ENCODE data around the gene FBXL17.
"Not testable (repeated sequence)": the region's sequence is repeated elsewhere in the genome, so short reads cannot be mapped to it uniquely, and the experiment has no call there.

The FBXL17 gene

GRCh38 chr5:108381954-108382783 is at the start of gene FBXL17:
Gene FBXL17 (minus strand): TSS chr5:108382098.
- DNase-seq (ENCODE audit: low spot score in 2 of 2): peak; percentile 90 to 92
- no peaks in the 10 kb centered on the region for H3K36me3 ChIP-seq (replicated peaks)
- in situ Hi-C loops (cut with MboI; ENCODE audit: low sequenced_read_pairs): no loop called here
- H3K27me3 ChIP-seq (ENCODE audit: low read depth): no peaks in the 10 kb centered on the region
- peaks cover 19% of the 10 kb centered on the region for H3K4me1 ChIP-seq
- H3K9me3 ChIP-seq: no peaks in the 10 kb centered on the region
- H3K4me3 ChIP-seq: peak within 1 kb of the TSS; percentile 68

- Histone ChIP-seq H3K36me3 (replicated peaks) (no peaks in the 10 kb centered on the region), H3K4me3 (no peak overlapping the region), H3K27me3 (ENCODE audit: low read depth) (no peaks in the 10 kb centered on the region), H3K9me3 (no peaks in the 10 kb centered on the region), H3K4me1 (no peaks in the 10 kb centered on the region)
- DNase-seq (ENCODE audit: low spot score in 2 of 2): no peak
- in situ Hi-C loops (cut with MboI; ENCODE audit: low sequenced_read_pairs): no loop called here
Observed at GRCh38 chr5:108430931-108431608, 49.2 kb upstream of the FBXL17 start.

GRCh38 chr5:108421713-108422112 is 39.8 kb upstream of the FBXL17 start:
- in situ Hi-C loops (cut with MboI; ENCODE audit: low sequenced_read_pairs): no loop called here
- Histone ChIP-seq H3K27me3 (ENCODE audit: low read depth) (no peaks in the 10 kb centered on the region), H3K4me1 (peaks cover 33% of the 10 kb centered on the region), H3K9me3 (peaks cover 3% of the 10 kb centered on the region), H3K4me3 (no peak overlapping the region), H3K36me3 (replicated peaks) (no peaks in the 10 kb centered on the region)
- no peak for DNase-seq (ENCODE audit: low spot score in 2 of 2)

GRCh38 chr5:108420755-108421154 is 38.9 kb upstream of the FBXL17 start:
- H3K4me3 ChIP-seq: no peak overlapping the region
- peaks cover 3% of the 10 kb centered on the region for H3K9me3 ChIP-seq
- no peaks in the 10 kb centered on the region for H3K27me3 ChIP-seq (ENCODE audit: low read depth)
- no peak for DNase-seq (ENCODE audit: low spot score in 2 of 2)
- peaks cover 41% of the 10 kb centered on the region for H3K4me1 ChIP-seq
- in situ Hi-C loops (cut with MboI; ENCODE audit: low sequenced_read_pairs): no loop called here
- no peaks in the 10 kb centered on the region for H3K36me3 ChIP-seq (replicated peaks)

GRCh38 chr5:108420158-108420557 is 38.3 kb upstream of the FBXL17 start:
- Histone ChIP-seq H3K27me3 (ENCODE audit: low read depth) (no peaks in the 10 kb centered on the region), H3K4me1 (peaks cover 47% of the 10 kb centered on the region), H3K36me3 (replicated peaks) (no peaks in the 10 kb centered on the region), H3K9me3 (peaks cover 3% of the 10 kb centered on the region), H3K4me3 (no peak overlapping the region)
- no peak for DNase-seq (ENCODE audit: low spot score in 2 of 2)
- in situ Hi-C loops (cut with MboI; ENCODE audit: low sequenced_read_pairs): no loop called here

GRCh38 chr5:108418197-108418596 is 36.3 kb upstream of the FBXL17 start:
- Histone ChIP-seq H3K4me3 (no peak overlapping the region), H3K4me1 (peaks cover 48% of the 10 kb centered on the region), H3K27me3 (ENCODE audit: low read depth) (no peaks in the 10 kb centered on the region), H3K36me3 (replicated peaks) (no peaks in the 10 kb centered on the region), H3K9me3 (no peaks in the 10 kb centered on the region)
- no peak for DNase-seq (ENCODE audit: low spot score in 2 of 2)
- in situ Hi-C loops (cut with MboI; ENCODE audit: low sequenced_read_pairs): no loop called here

GRCh38 chr5:108417166-108417670 is 35.3 kb upstream of the FBXL17 start:
- Histone ChIP-seq H3K9me3 (no peaks in the 10 kb centered on the region), H3K4me3 (no peak overlapping the region), H3K36me3 (replicated peaks) (no peaks in the 10 kb centered on the region), H3K4me1 (peaks cover 51% of the 10 kb centered on the region), H3K27me3 (ENCODE audit: low read depth) (no peaks in the 10 kb centered on the region)
- peak; percentile 51 to 91 for DNase-seq (ENCODE audit: low spot score in 2 of 2)
- in situ Hi-C loops (cut with MboI; ENCODE audit: low sequenced_read_pairs): no loop called here

- no peaks in the 10 kb centered on the region for H3K9me3 ChIP-seq
- no peak for DNase-seq (ENCODE audit: low spot score in 2 of 2)
- H3K4me3 ChIP-seq: no peak overlapping the region
- no peaks in the 10 kb centered on the region for H3K36me3 ChIP-seq (replicated peaks)
- in situ Hi-C loops (cut with MboI; ENCODE audit: low sequenced_read_pairs): no loop called here
- H3K27me3 ChIP-seq (ENCODE audit: low read depth): no peaks in the 10 kb centered on the region
- peaks cover 56% of the 10 kb centered on the region for H3K4me1 ChIP-seq
Observed at GRCh38 chr5:108415726-108416125, 33.8 kb upstream of the FBXL17 start.

- H3K27me3 ChIP-seq (ENCODE audit: low read depth): no peaks in the 10 kb centered on the region
- H3K4me3 ChIP-seq: no peak overlapping the region
- in situ Hi-C loops (cut with MboI; ENCODE audit: low sequenced_read_pairs): no loop called here
- H3K36me3 ChIP-seq (replicated peaks): no peaks in the 10 kb centered on the region
- DNase-seq (ENCODE audit: low spot score in 2 of 2): peak; percentile 24 to 91
- peaks cover 44% of the 10 kb centered on the region for H3K4me1 ChIP-seq
- H3K9me3 ChIP-seq: no peaks in the 10 kb centered on the region
Observed at GRCh38 chr5:108409786-108410185, 27.9 kb upstream of the FBXL17 start.

- H3K36me3 ChIP-seq (replicated peaks); in situ Hi-C loops (cut with MboI; ENCODE audit: low sequenced_read_pairs); H3K27me3 ChIP-seq (ENCODE audit: low read depth); H3K4me3 ChIP-seq; DNase-seq (ENCODE audit: low spot score in 2 of 2): not testable (repeated sequence)
- peaks cover 12% of the 10 kb centered on the region for H3K9me3 ChIP-seq
- peaks cover 24% of the 10 kb centered on the region for H3K4me1 ChIP-seq
Observed at GRCh38 chr5:108405201-108405600, 23.3 kb upstream of the FBXL17 start.

- DNase-seq (ENCODE audit: low spot score in 2 of 2): no peak
- in situ Hi-C loops (cut with MboI; ENCODE audit: low sequenced_read_pairs): no loop called here
- H3K36me3 ChIP-seq (replicated peaks): no peaks in the 10 kb centered on the region
Observed at GRCh38 chr5:108398964-108399363, 17.1 kb upstream of the FBXL17 start.

GRCh38 chr5:108396837-108397236 is 14.9 kb upstream of the FBXL17 start:
- H3K27me3 ChIP-seq (ENCODE audit: low read depth); DNase-seq (ENCODE audit: low spot score in 2 of 2); H3K36me3 ChIP-seq (replicated peaks); H3K4me3 ChIP-seq; H3K4me1 ChIP-seq; in situ Hi-C loops (cut with MboI; ENCODE audit: low sequenced_read_pairs): not testable (repeated sequence)
- peaks cover 15% of the 10 kb centered on the region for H3K9me3 ChIP-seq

More at GRCh38 chr5:108398964-108399363, 17.1 kb upstream of the FBXL17 start:
- Histone ChIP-seq H3K4me1 (no peaks in the 10 kb centered on the region), H3K4me3 (no peak overlapping the region), H3K27me3 (ENCODE audit: low read depth) (no peaks in the 10 kb centered on the region), H3K9me3 (peaks cover 15% of the 10 kb centered on the region)

GRCh38 chr5:108387758-108388157 is 5.9 kb upstream of the FBXL17 start:
- H3K9me3 ChIP-seq: no peaks in the 10 kb centered on the region
- no peak overlapping the region for H3K4me3 ChIP-seq
- no peaks in the 10 kb centered on the region for H3K36me3 ChIP-seq (replicated peaks)
- in situ Hi-C loops (cut with MboI; ENCODE audit: low sequenced_read_pairs): no loop called here
- H3K27me3 ChIP-seq (ENCODE audit: low read depth): no peaks in the 10 kb centered on the region
- H3K4me1 ChIP-seq: peaks cover 8% of the 10 kb centered on the region
- DNase-seq (ENCODE audit: low spot score in 2 of 2): no peak
